ENCODE data around the gene IQCF6.
"Not testable (repeated sequence)": the region's sequence is repeated elsewhere in the genome, so short reads cannot be mapped to it uniquely, and the experiment has no call there.

IQCF6 gene

DNA sequence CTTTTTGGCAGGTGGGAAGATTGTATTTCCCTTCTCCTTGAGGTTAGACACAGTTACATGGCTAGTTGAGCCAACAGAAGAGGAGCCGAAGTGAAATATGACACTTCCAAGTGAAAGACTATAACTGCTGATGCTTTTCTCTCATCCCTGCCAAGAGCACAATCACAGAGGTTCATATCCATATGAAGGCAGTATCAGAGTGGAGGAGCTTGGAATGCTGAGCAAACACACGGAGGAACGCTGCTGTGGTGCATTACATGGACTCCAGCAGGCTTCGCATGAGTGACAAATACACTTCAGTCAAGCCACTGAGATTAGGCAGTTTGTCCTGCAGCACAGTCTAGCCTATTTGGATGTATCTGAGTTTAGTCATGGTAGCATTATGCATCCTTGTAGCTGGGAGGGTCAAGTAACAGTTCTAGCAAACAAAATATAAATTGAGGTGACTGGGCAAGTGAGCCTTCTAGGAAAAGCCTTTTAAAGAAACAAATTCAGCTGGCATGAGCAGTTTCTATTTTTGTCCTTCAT lies 5.4 kb downstream of the IQCF6 start:
- no peak for DNase-seq (ENCODE audit: low read depth in 3 of 3)

DNA sequence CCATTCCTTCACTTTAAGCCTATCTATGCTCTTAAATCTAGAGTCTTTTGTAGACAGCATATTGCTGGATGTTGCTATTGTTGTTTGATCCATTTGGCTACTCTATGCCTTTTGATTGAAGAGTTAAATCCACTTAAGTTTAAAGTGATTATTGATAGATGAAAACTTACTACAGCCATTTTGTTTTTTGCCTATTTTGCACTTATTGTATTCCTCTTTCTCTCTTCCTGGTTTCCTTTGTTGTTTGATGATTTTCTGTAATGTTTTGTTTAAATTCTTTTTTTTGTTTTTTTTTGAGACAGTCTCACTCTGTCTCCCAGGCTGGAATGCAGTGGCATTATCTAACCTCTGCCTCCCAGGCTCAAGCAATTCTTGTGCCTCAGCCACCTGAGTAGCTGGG lies 19.8 kb downstream of the IQCF6 start:
- DNase-seq (ENCODE audit: low read depth in 3 of 3) = no peak

DNA sequence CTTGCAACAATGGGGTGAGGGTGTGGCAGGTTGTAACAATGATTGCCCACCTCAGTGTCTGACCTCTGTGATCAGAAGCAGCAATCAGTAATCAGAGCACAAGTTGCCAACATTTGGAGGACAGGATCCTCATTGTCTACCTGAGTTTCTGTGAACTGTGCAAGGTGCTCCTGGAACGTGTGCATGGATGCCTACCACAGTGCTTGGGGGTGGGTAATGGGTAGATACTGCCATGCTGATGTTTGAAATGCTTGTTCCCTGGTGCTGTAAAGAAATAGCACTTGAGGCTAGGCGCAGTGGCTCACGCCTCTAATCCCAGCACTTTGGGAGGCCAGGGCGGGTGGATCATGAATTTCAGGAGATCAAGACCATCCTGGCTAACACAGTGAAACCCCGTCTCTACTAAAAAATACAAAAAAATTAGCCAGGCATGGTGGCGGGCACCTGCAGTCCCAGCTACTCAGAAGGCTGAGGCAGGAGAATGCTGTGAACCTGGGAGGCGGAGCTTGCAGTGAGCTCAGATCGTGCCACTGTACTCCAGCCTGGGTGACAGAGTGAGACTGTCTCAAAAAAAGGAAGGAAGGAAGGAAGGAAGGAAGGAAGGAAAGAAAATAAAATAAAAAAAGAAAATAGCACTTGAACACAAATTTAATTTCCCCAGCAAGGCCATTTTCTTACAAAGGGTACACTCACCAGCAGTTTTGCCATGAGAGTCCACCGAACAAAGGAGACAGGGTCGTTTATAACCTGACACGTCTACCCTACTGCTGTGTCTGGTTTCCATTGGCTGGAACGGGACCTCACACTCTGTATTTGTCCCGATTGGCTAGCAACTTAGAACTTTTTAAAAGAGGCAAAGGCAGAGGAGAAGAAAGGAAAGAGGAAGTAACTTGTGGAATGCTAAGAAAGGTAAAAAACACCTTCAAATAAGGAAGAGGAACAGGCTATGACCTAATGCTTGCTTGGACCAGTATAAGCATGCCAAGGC lies 25.0 kb downstream of the IQCF6 start:
- DNase-seq (ENCODE audit: low read depth in 3 of 3) = not testable (repeated sequence)

DNA sequence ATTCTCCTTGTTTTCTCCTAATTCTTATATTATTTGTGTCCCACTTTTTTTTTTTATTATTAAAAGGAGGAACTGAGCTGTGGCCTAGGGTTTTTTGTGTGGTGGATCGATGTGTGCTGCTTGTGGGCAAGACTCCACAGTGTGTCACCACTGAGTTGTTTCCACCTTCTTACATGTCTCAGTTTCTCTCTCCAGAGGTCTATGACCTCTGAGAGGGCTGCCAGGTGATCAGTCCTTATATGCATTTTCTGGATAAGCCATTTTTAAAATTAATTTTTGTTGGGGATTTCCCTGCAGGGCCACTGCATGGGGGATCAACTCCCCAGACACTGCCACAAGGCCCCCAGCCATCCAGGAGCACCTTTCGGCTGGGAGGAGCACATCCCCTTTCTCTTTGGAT lies 27.8 kb downstream of the IQCF6 start:
- no peak for DNase-seq (ENCODE audit: low read depth in 3 of 3)

DNA sequence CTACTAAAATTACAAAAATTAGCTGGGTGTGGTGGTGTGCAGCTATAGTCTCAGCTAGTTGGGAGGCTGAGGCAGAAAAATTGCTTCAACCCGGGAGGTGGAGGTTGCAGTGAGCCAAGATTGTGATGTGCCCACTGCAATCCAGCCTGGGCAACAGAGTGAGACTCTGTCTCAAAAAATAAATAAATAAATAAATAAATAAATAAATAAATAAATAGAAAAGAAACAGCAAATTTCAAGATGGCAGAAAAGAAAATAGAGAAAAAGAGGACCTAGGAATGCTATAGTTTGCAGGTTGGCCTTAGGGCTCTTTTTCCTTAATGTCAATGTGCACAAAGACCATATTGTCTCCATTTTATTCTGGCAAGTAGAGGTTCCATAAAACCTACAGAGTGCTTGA lies 28.2 kb downstream of the IQCF6 start:
- no peak for DNase-seq (ENCODE audit: low read depth in 3 of 3)

DNA sequence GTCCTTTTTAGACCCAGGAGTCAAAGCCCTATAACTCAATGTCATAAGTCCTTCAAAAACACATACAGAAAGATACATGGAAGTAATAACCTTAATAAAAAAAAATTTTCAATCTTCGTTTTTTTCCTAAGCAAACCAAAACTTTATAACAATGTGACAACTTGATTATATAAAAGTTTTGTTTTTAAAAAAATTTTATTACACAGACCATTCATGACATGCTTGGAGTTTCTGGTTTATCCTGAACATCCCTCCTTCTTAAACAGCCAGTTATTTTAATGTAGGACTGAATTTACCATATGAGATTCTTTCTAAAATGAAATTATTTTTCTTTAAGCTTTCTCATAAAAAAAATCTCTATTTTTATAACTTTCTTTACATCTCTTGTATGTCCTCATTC lies 30.7 kb downstream of the IQCF6 start:
- no peak for DNase-seq (ENCODE audit: low read depth in 3 of 3)

DNA sequence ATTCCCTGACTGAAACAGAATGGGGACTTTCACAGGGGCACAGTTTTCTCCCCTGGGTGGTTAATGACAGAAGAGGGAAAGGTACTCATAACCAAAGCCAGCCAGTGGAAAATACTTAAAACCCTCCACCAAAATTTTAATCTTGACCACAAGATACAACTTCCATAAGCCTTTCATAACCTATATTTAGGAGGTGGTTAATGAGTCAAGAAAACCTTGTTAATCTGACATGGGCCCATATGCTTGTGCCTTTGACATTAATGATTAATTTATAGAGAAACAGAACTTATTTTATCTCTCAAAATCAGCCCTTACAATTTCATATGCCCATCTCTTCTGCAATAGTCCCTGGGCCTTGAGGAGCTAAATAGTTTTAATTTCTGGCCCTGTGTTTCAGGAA lies 31.2 kb downstream of the IQCF6 start:
- DNase-seq (ENCODE audit: low read depth in 3 of 3) = no peak

DNA sequence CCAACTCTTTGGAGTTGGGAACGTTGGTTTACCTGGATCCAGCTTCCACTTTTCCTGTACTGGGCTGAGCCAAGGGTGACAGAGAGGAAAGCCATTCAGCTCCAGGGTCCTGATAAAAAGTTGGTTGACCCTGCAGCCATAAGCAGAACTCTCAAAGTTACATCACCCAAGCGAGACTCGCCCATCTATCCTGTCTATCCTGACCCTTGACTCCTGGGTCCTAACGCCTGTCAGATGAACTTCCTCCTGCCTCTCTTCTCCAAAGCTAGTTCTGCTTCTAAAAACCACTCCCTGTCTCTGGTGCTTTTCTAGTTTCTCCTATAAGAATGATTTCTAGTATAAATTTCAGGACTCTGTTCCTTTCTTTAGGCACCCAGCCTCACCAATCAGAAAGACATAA lies 36.1 kb downstream of the IQCF6 start:
- not testable (repeated sequence) for DNase-seq (ENCODE audit: low read depth in 3 of 3)

DNA sequence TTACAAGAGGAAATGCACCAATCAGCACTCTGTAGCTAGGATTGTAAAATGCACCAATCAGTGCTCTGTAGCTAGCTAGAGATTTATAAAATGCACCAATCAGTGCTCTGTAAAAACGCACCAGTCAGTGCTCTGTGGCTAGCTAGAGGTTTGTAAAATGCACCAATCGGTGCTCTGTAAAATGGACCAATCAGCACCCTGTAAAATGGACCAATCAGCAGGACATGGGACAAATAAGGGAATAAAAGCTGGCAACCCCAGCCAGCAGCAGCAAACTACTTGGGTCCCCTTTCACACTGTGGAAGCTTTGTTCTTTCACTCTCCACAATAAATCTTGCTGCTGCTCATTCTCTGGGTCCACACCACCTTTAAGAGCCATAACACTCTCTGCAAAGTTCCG lies 36.7 kb downstream of the IQCF6 start:
- DNase-seq (ENCODE audit: low read depth in 3 of 3) = not testable (repeated sequence)

DNA sequence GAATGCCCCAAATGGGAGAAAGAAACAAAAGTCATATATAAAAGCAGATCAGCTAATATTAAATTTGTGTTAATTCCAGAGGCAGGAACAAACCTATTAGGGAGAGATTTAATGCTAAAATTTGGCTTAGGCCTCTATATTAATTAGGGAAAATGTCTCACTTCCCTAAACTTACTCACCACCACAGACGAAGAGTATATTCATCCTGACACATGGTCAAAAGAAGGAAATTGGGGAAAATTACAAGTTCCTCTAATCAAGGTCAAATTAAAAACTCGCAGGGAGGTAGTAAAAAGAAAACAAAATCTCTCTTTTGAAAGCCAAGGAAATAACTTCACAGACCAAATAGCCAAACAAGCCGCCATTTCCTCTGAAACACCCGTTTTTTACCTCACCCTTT lies 39.9 kb downstream of the IQCF6 start:
- DNase-seq (ENCODE audit: low read depth in 3 of 3) = no peak

DNA sequence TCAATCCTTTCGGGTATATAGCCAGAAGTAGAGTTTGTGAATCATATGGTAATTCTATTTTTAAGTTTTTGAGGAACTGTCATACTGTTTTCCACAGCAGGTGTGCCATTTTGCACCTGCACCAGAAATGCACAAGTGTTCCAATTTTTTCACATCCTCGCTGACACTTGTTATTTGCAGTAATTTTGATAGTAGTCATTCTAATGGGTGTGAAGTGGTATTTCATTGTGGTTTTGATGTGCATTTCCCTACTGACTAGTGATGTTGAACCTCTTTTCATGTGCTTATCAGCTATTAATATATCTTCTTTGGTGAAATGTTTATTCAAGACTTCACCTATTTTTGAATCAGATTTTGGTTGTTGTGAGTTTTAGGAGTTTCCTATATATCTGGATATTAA lies 43.1 kb downstream of the IQCF6 start:
- no peak for DNase-seq (ENCODE audit: low read depth in 3 of 3)

DNA sequence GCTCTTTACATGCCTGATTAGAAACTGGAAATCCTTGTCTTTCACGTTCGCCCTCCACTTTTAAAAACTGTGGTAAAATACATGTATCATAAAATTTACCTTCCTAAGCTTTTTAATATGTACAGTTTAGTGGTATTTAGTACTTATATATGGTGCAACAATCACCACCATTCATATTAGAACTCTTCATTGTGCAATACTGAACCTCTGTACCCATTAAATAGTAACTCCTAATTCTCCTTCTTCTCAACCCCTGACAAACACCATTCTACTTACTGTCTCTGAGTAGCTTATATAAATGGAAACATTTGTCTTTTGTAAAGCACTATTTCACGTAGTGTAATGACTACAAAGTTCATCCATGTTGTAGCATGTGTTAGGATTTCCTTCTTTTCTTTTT lies 44.0 kb downstream of the IQCF6 start:
- DNase-seq (ENCODE audit: low read depth in 3 of 3) = no peak

DNA sequence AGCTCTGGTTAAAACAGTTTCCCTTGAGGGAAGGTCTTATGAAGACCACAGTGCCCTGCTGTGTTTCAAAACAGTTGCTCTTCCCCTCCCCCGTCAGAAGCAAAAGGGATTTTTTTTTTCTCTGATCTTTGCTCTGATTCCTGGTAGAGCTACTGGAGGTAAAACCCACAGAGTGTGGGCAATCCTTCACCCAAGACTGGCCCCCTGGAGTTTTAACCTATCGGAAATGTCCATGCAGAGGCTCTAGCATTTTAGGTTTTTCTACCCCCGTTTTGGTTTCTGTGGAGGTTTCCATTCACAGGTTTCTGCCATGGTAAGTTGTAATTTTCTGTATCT lies 44.5 kb downstream of the IQCF6 start:
- no peak for DNase-seq (ENCODE audit: low read depth in 3 of 3)

DNA sequence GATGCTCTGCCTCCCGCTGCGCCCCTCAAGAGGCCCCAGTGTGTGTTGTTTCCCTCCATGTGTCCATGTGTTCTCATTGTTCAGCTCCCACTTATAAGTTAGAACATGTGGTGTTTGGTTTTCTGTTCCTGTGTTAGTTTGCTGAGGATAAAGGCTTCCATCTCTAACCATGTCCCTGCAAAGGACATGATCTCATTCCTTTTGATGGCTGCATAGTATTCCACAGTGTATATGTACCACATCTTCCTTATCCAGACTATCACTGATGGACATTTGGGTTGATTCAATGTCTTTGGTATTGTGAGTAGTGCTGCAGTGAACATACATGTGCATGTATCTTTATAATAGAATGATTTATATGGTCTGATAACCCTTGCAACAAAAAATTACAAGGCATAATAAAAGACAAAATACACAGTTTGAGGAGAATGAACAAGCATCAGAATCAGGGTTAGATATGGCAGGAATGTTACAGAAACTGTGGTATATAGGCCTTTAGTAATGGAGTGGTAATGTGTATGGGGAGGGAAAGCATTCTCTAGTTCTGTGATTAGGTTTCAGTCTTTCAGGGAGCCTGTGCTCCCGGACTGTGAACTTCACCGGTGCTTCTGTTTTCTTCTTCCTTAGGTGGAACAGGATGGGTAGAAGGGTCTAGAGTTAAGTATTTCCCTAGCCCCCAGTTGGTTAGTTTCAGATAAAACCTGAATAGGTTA lies 45.0 kb downstream of the IQCF6 start:
- no peak for DNase-seq (ENCODE audit: low read depth in 3 of 3)

DNA sequence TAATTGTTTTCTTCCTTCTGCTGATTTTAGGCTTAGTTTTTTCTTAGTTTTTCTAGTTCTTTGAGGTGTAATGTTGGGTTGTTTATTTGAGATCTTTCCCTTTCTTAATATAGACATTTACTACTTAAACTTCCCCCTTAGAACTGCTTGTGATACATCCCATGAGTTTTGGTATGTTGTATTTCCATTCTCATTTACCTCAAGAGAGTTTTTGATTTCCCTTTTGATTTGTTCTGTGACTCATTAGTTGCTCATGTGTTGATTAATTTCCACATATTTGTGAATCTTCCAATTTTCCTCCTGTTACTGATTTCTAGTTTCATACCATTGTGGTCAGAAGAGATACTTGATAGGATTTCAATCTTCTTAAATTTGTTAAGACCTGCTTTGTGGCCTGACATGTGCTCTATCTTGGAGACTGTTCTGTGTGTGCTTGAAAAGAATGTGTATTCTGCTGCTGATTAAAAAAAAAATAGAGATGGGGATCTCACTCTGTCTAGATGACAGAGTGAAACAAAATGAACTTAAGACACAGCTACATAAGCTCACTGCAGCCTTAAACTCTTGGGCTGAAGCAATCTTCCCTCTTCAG lies 49.9 kb downstream of the IQCF6 start:
- DNase-seq (ENCODE audit: low read depth in 3 of 3) = no peak
